ENCODE measurements around the gene CXCL6. TPM values are rescaled to one million over a fixed set of nuclear protein-coding genes. Genes with fewer than 3 reads are reported as not detected.

The CXCL6 gene
- total RNA-seq, 1 donor from 2014 or later = 16.7 TPM

GRCh38 chr4:73853246-73853704, 16.8 kb downstream of the CXCL6 start, which contains the start of gene PF4V1:
Gene PF4V1 (plus strand): TSS chr4:73853296. CDS start chr4:73853363, 67 bp downstream.
- H3K27ac Mint-ChIP-seq (ENCODE audit: unreplicated experiment) = no peak within 1 kb of the TSS
- FAIRE-seq = no peak
- no peak within 1 kb of the TSS for H3K4me3 Mint-ChIP-seq (ENCODE audit: unreplicated experiment)

GRCh38 chr4:73853718-73854473, 17.4 kb downstream of the CXCL6 start:
- DNase-seq (ENCODE audit: low read depth) = no peak
- Mint-ChIP-seq H3K9me3 (ENCODE audit: unreplicated experiment) (peaks cover 10% of the 10 kb centered on the region), H3K36me3 (ENCODE audit: low read depth, unreplicated experiment) (no peaks in the 10 kb centered on the region), H3K27me3 (ENCODE audit: low read depth, unreplicated experiment) (no peaks in the 10 kb centered on the region), H3K27ac (ENCODE audit: unreplicated experiment) (no peak overlapping the region), H3K4me1 (ENCODE audit: low read depth, unreplicated experiment) (peaks cover 17% of the 10 kb centered on the region), H3K4me3 (ENCODE audit: unreplicated experiment) (no peak overlapping the region)
- no peak overlapping the region for H3K9ac ChIP-seq (ENCODE audit: low read length)
- H3K79me2 ChIP-seq (ENCODE audit: insufficient read depth, low read length) = no peaks in the 10 kb centered on the region
- no peak for FAIRE-seq
- peaks cover 8% of the 10 kb centered on the region for H3K9me3 ChIP-seq (ENCODE audit: insufficient read depth, low read depth, low read length)
- H4K20me1 ChIP-seq (ENCODE audit: insufficient read depth, low read length) = no peaks in the 10 kb centered on the region
- no peak overlapping the region for H3K4me3 ChIP-seq (ENCODE audit: insufficient read depth, low read depth, low read length)
- H3K27me3 ChIP-seq (ENCODE audit: insufficient read depth, low read length) = no peaks in the 10 kb centered on the region
- no peak overlapping the region for H3K27ac ChIP-seq (ENCODE audit: low read depth, low read length)
- no peak overlapping the region for H2AFZ ChIP-seq (ENCODE audit: low read depth, low read length)
- peak overlapping the region; percentile 65 for H3K4me2 ChIP-seq (ENCODE audit: low read length)
- peaks cover 2% of the 10 kb centered on the region for H3K4me1 ChIP-seq (ENCODE audit: insufficient read depth, low read length)
- TF ChIP-seq EZH2 (IDR thresholded peaks at IDR 0.05; ENCODE audit: insufficient read depth, low read length) = no peak
- TF ChIP-seq CTCF (IDR thresholded peaks at IDR 0.05; ENCODE audit: insufficient read depth, low read depth, low read length) = no peak
- H3K36me3 ChIP-seq (ENCODE audit: insufficient read depth, low read length) = no peaks in the 10 kb centered on the region

More at GRCh38 chr4:73853246-73853704, 16.8 kb downstream of the CXCL6 start, which contains the start of gene PF4V1:
- H2AFZ ChIP-seq (ENCODE audit: low read depth, low read length) = peak within 1 kb of the TSS; percentile 27
- DNase-seq (ENCODE audit: low read depth) = no peak
- peak within 1 kb of the TSS; percentile 21 for H3K4me3 ChIP-seq (ENCODE audit: insufficient read depth, low read depth, low read length)
- no peaks in the 10 kb centered on the region for H3K79me2 ChIP-seq (ENCODE audit: insufficient read depth, low read length)
- TF ChIP-seq CTCF (IDR thresholded peaks at IDR 0.05; ENCODE audit: insufficient read depth, low read depth, low read length) (no peak), EZH2 (IDR thresholded peaks at IDR 0.05; ENCODE audit: insufficient read depth, low read length) (no peak)
- H4K20me1 ChIP-seq (ENCODE audit: insufficient read depth, low read length) = no peaks in the 10 kb centered on the region
- no peaks in the 10 kb centered on the region for H3K36me3 ChIP-seq (ENCODE audit: insufficient read depth, low read length)
- H3K4me1 ChIP-seq (ENCODE audit: insufficient read depth, low read length) = peaks cover 2% of the 10 kb centered on the region
- H3K9ac ChIP-seq (ENCODE audit: low read length) = no peak within 1 kb of the TSS
- peaks cover 8% of the 10 kb centered on the region for H3K9me3 ChIP-seq (ENCODE audit: insufficient read depth, low read depth, low read length)
- H3K27me3 Mint-ChIP-seq (ENCODE audit: low read depth, unreplicated experiment) = no peaks in the 10 kb centered on the region
- no peaks in the 10 kb centered on the region for H3K36me3 Mint-ChIP-seq (ENCODE audit: low read depth, unreplicated experiment)
- no peaks in the 10 kb centered on the region for H3K27me3 ChIP-seq (ENCODE audit: insufficient read depth, low read length)
- peaks cover 5% of the 10 kb centered on the region for H3K9me3 Mint-ChIP-seq (ENCODE audit: unreplicated experiment)
- no peak within 1 kb of the TSS for H3K27ac ChIP-seq (ENCODE audit: low read depth, low read length)
- H3K4me2 ChIP-seq (ENCODE audit: low read length) = peak within 1 kb of the TSS; percentile 65
- H3K4me1 Mint-ChIP-seq (ENCODE audit: low read depth, unreplicated experiment) = peaks cover 14% of the 10 kb centered on the region

GRCh38 chr4:73855406-73855805, 18.9 kb downstream of the CXCL6 start:
- Histone ChIP-seq H3K36me3 (ENCODE audit: insufficient read depth, low read length) (no peaks in the 10 kb centered on the region), H3K4me1 (ENCODE audit: insufficient read depth, low read length) (peaks cover 8% of the 10 kb centered on the region), H3K27ac (ENCODE audit: low read depth, low read length) (no peak overlapping the region), H2AFZ (ENCODE audit: low read depth, low read length) (no peak overlapping the region), H3K27me3 (ENCODE audit: insufficient read depth, low read length) (no peaks in the 10 kb centered on the region), H3K79me2 (ENCODE audit: insufficient read depth, low read length) (no peaks in the 10 kb centered on the region), H4K20me1 (ENCODE audit: insufficient read depth, low read length) (no peaks in the 10 kb centered on the region), H3K9ac (ENCODE audit: low read length) (no peak overlapping the region), H3K4me3 (ENCODE audit: insufficient read depth, low read depth, low read length) (no peak overlapping the region), H3K4me2 (ENCODE audit: low read length) (no peak overlapping the region), H3K9me3 (ENCODE audit: insufficient read depth, low read depth, low read length) (peaks cover 8% of the 10 kb centered on the region)
- no peak for DNase-seq (ENCODE audit: low read depth)
- peaks cover 10% of the 10 kb centered on the region for H3K9me3 Mint-ChIP-seq (ENCODE audit: unreplicated experiment)
- peaks cover 27% of the 10 kb centered on the region for H3K4me1 Mint-ChIP-seq (ENCODE audit: low read depth, unreplicated experiment)
- no peaks in the 10 kb centered on the region for H3K36me3 Mint-ChIP-seq (ENCODE audit: low read depth, unreplicated experiment)
- TF ChIP-seq EZH2 (IDR thresholded peaks at IDR 0.05; ENCODE audit: insufficient read depth, low read length) (no peak), CTCF (IDR thresholded peaks at IDR 0.05; ENCODE audit: insufficient read depth, low read depth, low read length) (no peak)
- no peaks in the 10 kb centered on the region for H3K27me3 Mint-ChIP-seq (ENCODE audit: low read depth, unreplicated experiment)
- FAIRE-seq = no peak
- no peak overlapping the region for H3K4me3 Mint-ChIP-seq (ENCODE audit: unreplicated experiment)
- H3K27ac Mint-ChIP-seq (ENCODE audit: unreplicated experiment) = no peak overlapping the region

Data from astrocyte (in vitro differentiated cells and primary cell).